Vagina (tissue), 2 donors: ENCODE results near the gene DNAH6.

ENCODE experiments used
- CTCF ChIP-seq, 3 experiments: fragments of 450-650 bp in 2 of 3; fragments of 200-600 bp in 1 of 3; sonication (generic) in 1 of 3; IDR thresholded peaks; one replicate each; pipeline ENCODE4 v1.5.1; 2017 to 2019; ENCODE audit warnings: antibody characterized with exemption in 3 of 3, mild to moderate bottlenecking in 2 of 3, moderate library complexity in 2 of 3
- POLR2A ChIP-seq, 2 donors: fragments of 450-650 bp; IDR thresholded peaks; one replicate each; pipeline ENCODE4 v1.6.1; 2017; ENCODE audit warnings: antibody characterized with exemption in 2 of 2, mild to moderate bottlenecking in 2 of 2, moderate library complexity in 2 of 2

- TF ChIP-seq CTCF (IDR thresholded peaks at IDR 0.05) (no peak), POLR2A (IDR thresholded peaks at IDR 0.05) (no peak)
These were observed 216.8 kb downstream of the DNAH6 start for GRCh38 chr2:84732897-84733778.
